GM18861 (cell line): ENCODE data around the gene HDGFL3.
"Not testable (repeated sequence)": the region's sequence is repeated elsewhere in the genome, so short reads cannot be mapped to it uniquely, and the experiment has no call there.

Source experiments
- ATAC-seq: cut with Tn5 transposase; IDR thresholded peaks from one replicate; pipeline ENCODE4 v1.9.1; 2021; ENCODE audit not compliant: unreplicated experiment

HDGFL3 gene

GRCh38 chr15:83198476-83198875 is 9.1 kb downstream of the HDGFL3 start:
- ATAC-seq: no peak

GRCh38 chr15:83194528-83194927 is 13.1 kb downstream of the HDGFL3 start:
- no peak for ATAC-seq

- no peak for ATAC-seq
Observed at GRCh38 chr15:83193721-83194120, 13.9 kb downstream of the HDGFL3 start.

- ATAC-seq: no peak
Observed at GRCh38 chr15:83192742-83193141, 14.9 kb downstream of the HDGFL3 start.

- ATAC-seq: no peak
Observed at GRCh38 chr15:83190450-83190849, 17.2 kb downstream of the HDGFL3 start.

- no peak for ATAC-seq
Observed at GRCh38 chr15:83185561-83185960, 22.1 kb downstream of the HDGFL3 start.

- no peak for ATAC-seq
Observed at GRCh38 chr15:83178869-83179325, 28.7 kb downstream of the HDGFL3 start.

GRCh38 chr15:83178390-83178789 is 29.2 kb downstream of the HDGFL3 start:
- no peak for ATAC-seq

GRCh38 chr15:83174891-83175290 is 32.7 kb downstream of the HDGFL3 start:
- no peak for ATAC-seq

- ATAC-seq: no peak
Observed at GRCh38 chr15:83170474-83171165, 37.0 kb downstream of the HDGFL3 start.

GRCh38 chr15:83169576-83169975 is 38.0 kb downstream of the HDGFL3 start:
- not testable (repeated sequence) for ATAC-seq

- ATAC-seq: no peak
Observed at GRCh38 chr15:83166830-83167229, 40.8 kb downstream of the HDGFL3 start.

GRCh38 chr15:83166218-83166617 is 41.4 kb downstream of the HDGFL3 start:
- no peak for ATAC-seq

GRCh38 chr15:83164771-83165404 is 42.7 kb downstream of the HDGFL3 start:
- no peak for ATAC-seq

GRCh38 chr15:83164111-83164770 is 43.4 kb downstream of the HDGFL3 start:
- no peak for ATAC-seq

GRCh38 chr15:83163032-83163431 is 44.6 kb downstream of the HDGFL3 start:
- ATAC-seq: no peak

- ATAC-seq: no peak
Observed at GRCh38 chr15:83160741-83161140, 46.9 kb downstream of the HDGFL3 start.

- ATAC-seq: no peak
Observed at GRCh38 chr15:83158393-83158792, 49.2 kb downstream of the HDGFL3 start.

- ATAC-seq: no peak
Observed at GRCh38 chr15:83155942-83156341, 51.7 kb downstream of the HDGFL3 start.

- no peak for ATAC-seq
Observed at GRCh38 chr15:83153288-83153687, 54.3 kb downstream of the HDGFL3 start.

GRCh38 chr15:83144771-83145170 is 62.9 kb downstream of the HDGFL3 start:
- no peak for ATAC-seq

- ATAC-seq: not testable (repeated sequence)
Observed at GRCh38 chr15:83142151-83142550, 65.5 kb downstream of the HDGFL3 start.
